Endometrial microvascular endothelial cells (primary cell): ENCODE measurements around the gene USP6. TPM values are rescaled to one million over a fixed set of nuclear protein-coding genes. Genes with fewer than 3 reads are reported as not detected.
"Not testable (repeated sequence)": the region's sequence is repeated elsewhere in the genome, so short reads cannot be mapped to it uniquely, and the experiment has no call there.

ENCODE experiments used
- in situ Hi-C: cut with HindIII; loops from 2 replicates; pipeline ENCODE4 v1.10.0; 2017; ENCODE audit warnings: low sequenced_read_pairs, low pct_unique_long_range_greater_than_20kb; ENCODE audit errors: inconsistent ontology term
- total RNA-seq: library from RNA; depleted of rRNA; stranded (reverse); fragments of >200 nt; gene quantifications from one replicate; pipeline ENCODE4 v1.2.3, GENCODE V29; 2015; ENCODE audit errors: inconsistent ontology term

USP6 gene
- total RNA-seq, 1 donor from 2014 or later, result not detected

- in situ Hi-C loops, result not testable (repeated sequence)
Measured at GRCh38 chr17:5175027-5175426, 59.2 kb downstream of the USP6 start.

- in situ Hi-C loops, result no loop called here
Measured at GRCh38 chr17:5179003-5179402, 63.2 kb downstream of the USP6 start.

GRCh38 chr17:5181509-5182305 lies 65.9 kb downstream of the USP6 start:
- in situ Hi-C loops, result no loop called here

GRCh38 chr17:5182597-5183409 lies 67.0 kb downstream of the USP6 start:
- in situ Hi-C loops, result no loop called here

GRCh38 chr17:5183410-5183793 lies 67.6 kb downstream of the USP6 start:
- in situ Hi-C loops, result no loop called here

GRCh38 chr17:5184288-5184687 lies 68.5 kb downstream of the USP6 start:
- in situ Hi-C loops, result no loop called here

GRCh38 chr17:5191541-5192417 lies 75.9 kb downstream of the USP6 start, which contains the start of gene ZNF594:
TSS of gene ZNF594 (minus strand) at chr17:5191868. CDS start at chr17:5184256, 7,612 bp downstream.
- in situ Hi-C loops, result no loop called here

GRCh38 chr17:5194346-5194745 lies 78.5 kb downstream of the USP6 start:
- in situ Hi-C loops, result no loop called here

- in situ Hi-C loops, result no loop called here
Measured at GRCh38 chr17:5198472-5198871, 82.6 kb downstream of the USP6 start.

- in situ Hi-C loops, result no loop called here
Measured at GRCh38 chr17:5200360-5200759, 84.5 kb downstream of the USP6 start.

GRCh38 chr17:5201011-5201410 lies 85.2 kb downstream of the USP6 start:
- in situ Hi-C loops, result no loop called here

- in situ Hi-C loops, result no loop called here
Measured at GRCh38 chr17:5203178-5203907, 87.5 kb downstream of the USP6 start.

GRCh38 chr17:5203908-5204294 lies 88.1 kb downstream of the USP6 start:
- in situ Hi-C loops, result no loop called here

- in situ Hi-C loops, result no loop called here
Measured at GRCh38 chr17:5209396-5209795, 93.6 kb downstream of the USP6 start.

- in situ Hi-C loops, result no loop called here
Measured at GRCh38 chr17:5210091-5210490, 94.3 kb downstream of the USP6 start.

GRCh38 chr17:5210614-5211252 lies 94.9 kb downstream of the USP6 start:
- in situ Hi-C loops, result no loop called here

GRCh38 chr17:5211458-5211857 lies 95.6 kb downstream of the USP6 start:
- in situ Hi-C loops, result no loop called here

GRCh38 chr17:5217562-5217961 lies 101.7 kb downstream of the USP6 start:
- in situ Hi-C loops, result not testable (repeated sequence)
